GM19239 (cell line): ENCODE measurements around the gene DPP6.

Experiments
- DNase-seq: peaks from one replicate; pipeline ENCODE4 v3.0.0; 2011; ENCODE audit warnings: low spot score; ENCODE audit not compliant: insufficient read length
- FAIRE-seq: peaks from 2 replicates; lab custom pipeline; 2011; peaks lifted over from hg19 to GRCh38; lab: Jason Lieb, UNC

The DPP6 gene

GRCh38 chr7:154907651-154908620 lies 855.7 kb downstream of the DPP6 start:
- DNase-seq = no peak
- no peak for FAIRE-seq

GRCh38 chr7:154909241-154910105 lies 857.3 kb downstream of the DPP6 start:
- FAIRE-seq = no peak
- no peak for DNase-seq

GRCh38 chr7:154910125-154910524 lies 857.9 kb downstream of the DPP6 start:
- no peak for DNase-seq
- FAIRE-seq = no peak

- no peak for DNase-seq
- FAIRE-seq = no peak
Observed at GRCh38 chr7:154910977-154911376, 858.8 kb downstream of the DPP6 start.

GRCh38 chr7:154911411-154911810 lies 859.2 kb downstream of the DPP6 start:
- DNase-seq = no peak
- FAIRE-seq = no peak

GRCh38 chr7:154911862-154912455 lies 859.8 kb downstream of the DPP6 start:
- DNase-seq (no peak), FAIRE-seq (no peak)

GRCh38 chr7:154912871-154913637 lies 860.9 kb downstream of the DPP6 start:
- no peak for DNase-seq
- no peak for FAIRE-seq

- FAIRE-seq (peak; percentile 47), DNase-seq (peak; percentile 91)
Observed at GRCh38 chr7:154913638-154914307, 861.6 kb downstream of the DPP6 start.

- FAIRE-seq = no peak
- DNase-seq = no peak
Observed at GRCh38 chr7:154914308-154914995, 862.3 kb downstream of the DPP6 start.

GRCh38 chr7:154914996-154915380 lies 862.8 kb downstream of the DPP6 start:
- FAIRE-seq = no peak
- DNase-seq = no peak

GRCh38 chr7:154915600-154915999 lies 863.4 kb downstream of the DPP6 start:
- FAIRE-seq (no peak), DNase-seq (no peak)

GRCh38 chr7:154916381-154916780 lies 864.2 kb downstream of the DPP6 start:
- no peak for DNase-seq
- no peak for FAIRE-seq

GRCh38 chr7:154916856-154917807 lies 864.9 kb downstream of the DPP6 start:
- no peak for DNase-seq

GRCh38 chr7:154917808-154918160 lies 865.6 kb downstream of the DPP6 start:
- no peak for DNase-seq
- no peak for FAIRE-seq

More at GRCh38 chr7:154916856-154917807, 864.9 kb downstream of the DPP6 start:
- FAIRE-seq = no peak

GRCh38 chr7:154918266-154918665 lies 866.1 kb downstream of the DPP6 start:
- DNase-seq (no peak), FAIRE-seq (no peak)

GRCh38 chr7:154918741-154919140 lies 866.5 kb downstream of the DPP6 start:
- no peak for FAIRE-seq
- no peak for DNase-seq

GRCh38 chr7:154919344-154920225 lies 867.4 kb downstream of the DPP6 start:
- FAIRE-seq (no peak), DNase-seq (no peak)
